ENCODE measurements around the gene CSRNP3.

- no peak for TF ChIP-seq RBAK (tag by site-specific recombination; IDR thresholded peaks at IDR 0.05)
- TF ChIP-seq BCL6B (tag by site-specific recombination; IDR thresholded peaks at IDR 0.05): no peak
- TF ChIP-seq PBX3 (CRISPR knock-in tag; IDR thresholded peaks at IDR 0.05): no peak
- no peak for TF ChIP-seq CTCF (tag by site-specific recombination; IDR thresholded peaks at IDR 0.05)
- TF ChIP-seq ZNF768 (tag by site-specific recombination; IDR thresholded peaks at IDR 0.05): no peak
Measured at GRCh38 chr2:165466386-165466785, 3.1 kb upstream of the CSRNP3 start.
